ENCODE measurements around the gene ADSS1. TPM values are rescaled to one million over a fixed set of nuclear protein-coding genes. Genes with fewer than 3 reads are reported as not detected.

ADSS1 gene
- 17.1 TPM for total RNA-seq

DNA sequence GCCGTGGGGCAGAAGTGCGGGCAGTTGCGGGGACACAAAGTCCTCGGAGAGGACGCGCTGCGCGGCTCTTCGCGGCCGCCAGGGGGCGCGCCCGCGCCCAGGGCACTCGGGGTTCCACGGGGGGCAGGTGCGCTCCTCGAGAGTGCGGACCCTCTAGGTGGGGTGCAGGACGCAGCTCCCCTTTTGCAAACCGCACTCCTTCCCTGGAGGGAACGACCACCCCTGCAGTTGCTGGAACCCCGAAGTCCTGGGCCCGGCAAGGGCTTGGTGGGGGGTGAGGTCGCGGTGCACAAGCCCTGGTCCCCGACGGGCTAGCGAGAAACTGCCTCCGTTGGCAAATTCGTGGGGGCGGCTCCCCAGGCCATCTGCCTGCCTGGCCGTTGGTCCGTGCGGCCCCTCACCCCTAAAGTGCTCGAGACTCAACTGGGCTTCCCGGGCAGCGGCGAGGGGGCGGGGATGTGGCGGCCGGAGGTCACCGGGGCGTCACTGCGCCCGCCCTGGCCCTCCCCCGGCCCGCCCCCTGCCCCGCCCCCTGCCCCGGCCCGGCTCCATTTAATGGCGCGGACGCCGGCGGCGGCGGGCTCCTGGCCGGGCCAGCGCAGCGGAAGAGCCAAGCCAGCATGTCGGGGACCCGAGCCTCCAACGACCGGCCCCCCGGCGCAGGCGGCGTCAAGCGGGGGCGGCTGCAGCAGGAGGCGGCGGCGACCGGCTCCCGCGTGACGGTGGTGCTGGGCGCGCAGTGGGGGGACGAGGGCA lies at the start of gene ADSS1:
ADSS1 (plus strand) TSS at position 579 of the 756 bp plus-strand sequence; CDS start at position 621, 42 bp downstream.

DNA sequence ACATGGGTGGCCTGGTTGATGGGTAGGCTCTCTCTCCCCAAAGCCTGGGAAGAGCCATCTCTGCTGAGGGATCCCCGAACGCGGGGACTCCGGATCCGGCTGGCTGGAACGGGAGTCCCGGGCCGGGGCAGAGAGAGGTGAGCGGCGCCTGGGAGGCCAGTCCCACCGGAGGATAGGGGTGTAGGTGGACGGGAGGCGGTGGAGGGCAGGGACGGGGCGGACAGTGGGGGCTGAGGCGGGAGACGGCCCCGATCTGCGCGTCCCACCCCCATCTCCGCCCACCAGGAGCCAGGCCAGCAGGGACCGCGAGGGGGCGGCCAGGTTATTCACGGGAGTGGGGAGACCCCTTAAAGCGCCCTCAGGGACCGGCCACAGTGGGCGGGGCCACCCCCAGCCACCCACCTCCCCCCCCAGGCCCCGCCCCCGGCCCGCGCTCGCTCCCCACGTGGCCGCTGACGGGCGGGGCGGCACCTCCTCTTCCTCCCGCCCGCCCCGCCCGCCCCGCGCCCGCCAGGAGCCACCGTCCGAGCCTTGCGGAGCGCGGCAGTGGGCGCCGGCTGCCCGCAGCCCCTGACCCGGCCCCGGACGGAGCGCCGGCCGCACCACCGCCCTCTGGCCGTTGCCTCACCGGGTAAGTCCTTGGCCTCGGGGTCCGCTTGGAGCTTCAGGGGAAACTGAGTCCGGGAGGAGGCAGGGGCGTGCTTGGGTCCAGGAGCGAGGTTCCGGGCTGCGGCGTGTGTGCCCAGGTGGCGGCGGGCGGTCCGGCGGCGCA lies 34.7 kb upstream of the ADSS1 start, which contains the start of gene INF2:
INF2 (plus strand) TSS at position 510 of the 772 bp plus-strand sequence. CDS start 11,748 bp downstream, outside the sequence.

DNA sequence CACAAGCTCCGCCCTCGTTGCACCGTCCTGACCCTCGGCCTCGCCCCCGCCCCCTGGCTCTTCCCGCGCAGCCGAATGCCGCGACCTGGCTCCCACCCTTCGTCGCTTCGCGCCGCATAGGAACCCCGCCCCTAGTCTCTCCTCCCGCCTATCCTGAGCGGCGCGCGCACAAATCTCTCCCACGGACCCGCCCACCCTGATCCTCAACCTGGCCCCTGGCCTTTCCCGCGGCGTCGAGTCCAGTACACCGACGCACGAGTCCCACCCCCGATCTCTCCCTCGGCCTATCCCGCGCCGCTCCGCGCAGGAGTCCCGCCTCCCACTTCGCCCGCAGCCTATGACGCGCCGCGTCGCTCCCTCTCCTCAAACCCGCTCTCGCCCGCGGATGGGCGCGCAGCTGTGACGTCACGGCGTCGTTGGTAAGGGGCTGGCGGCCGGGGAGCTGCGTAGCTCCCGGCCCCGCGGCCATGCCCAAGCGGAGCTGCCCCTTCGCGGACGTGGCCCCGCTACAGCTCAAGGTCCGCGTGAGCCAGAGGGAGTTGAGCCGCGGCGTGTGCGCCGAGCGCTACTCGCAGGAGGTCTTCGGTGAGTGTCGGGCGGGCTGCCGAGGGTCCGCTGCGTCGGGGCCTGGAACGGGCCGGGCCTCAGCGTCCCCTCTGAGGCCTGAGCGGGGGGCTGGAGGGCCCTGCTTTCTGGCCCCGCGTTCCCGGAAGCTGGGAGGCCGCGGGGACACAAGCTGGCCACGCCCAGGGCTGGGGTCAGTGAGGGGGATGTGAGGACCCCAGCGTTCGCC lies 28.9 kb downstream of the ADSS1 start, which contains the start of gene SIVA1:
SIVA1 (plus strand) TSS at position 413 of the 793 bp plus-strand sequence; CDS start at position 468, 55 bp downstream.

DNA sequence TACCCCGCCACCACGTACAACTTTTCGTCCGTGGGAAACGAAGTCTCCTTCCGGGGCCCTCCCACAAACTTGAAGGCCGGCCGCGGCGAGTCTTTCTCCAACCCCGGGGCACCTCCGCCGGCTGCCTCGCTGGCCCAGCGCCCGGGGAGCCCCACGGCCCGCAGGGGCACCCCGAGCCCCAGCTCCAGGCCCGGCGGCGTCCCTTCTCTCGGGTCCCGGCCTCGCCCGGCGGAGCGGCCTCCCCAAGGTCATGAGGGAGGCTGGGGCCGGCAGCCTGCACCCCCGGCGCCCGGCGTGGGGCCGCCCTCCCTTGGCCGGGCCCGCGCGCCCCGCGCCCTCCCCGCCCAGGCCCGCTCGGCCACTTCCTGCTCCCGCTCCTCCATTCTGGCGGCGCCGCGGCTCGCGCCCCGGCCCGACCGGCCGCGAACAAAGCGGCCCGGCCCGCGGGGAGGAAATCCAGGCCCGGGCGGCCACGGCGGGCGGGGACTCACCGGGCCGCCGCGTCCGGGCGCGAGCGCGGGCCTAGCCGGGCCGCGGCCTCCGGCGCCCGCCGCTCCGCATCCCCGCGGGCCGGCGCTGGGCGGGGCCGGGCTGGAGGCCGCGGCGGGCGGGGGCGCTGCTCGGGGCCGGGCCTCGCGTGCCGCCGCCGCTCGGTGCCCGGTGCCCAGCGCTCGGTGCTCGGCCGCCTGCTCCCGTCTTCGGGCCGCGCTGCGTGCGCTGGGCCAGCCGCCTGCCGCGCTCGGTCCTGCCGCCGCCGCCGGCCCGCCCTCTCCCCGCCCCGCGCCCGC lies 71.2 kb downstream of the ADSS1 start, which contains the start of gene AKT1:
AKT1 (minus strand) TSS at position 756 of the 788 bp plus-strand sequence. CDS start 3,105 bp downstream, outside the sequence.

Other genes starting within 250 kb of the ADSS1 start
- gene C14orf180, start 144.5 kb upstream of the ADSS1 start, total RNA-seq, result 0.49 TPM
- gene TMEM179, start 119.5 kb upstream of the ADSS1 start, total RNA-seq, result 24.7 TPM
- gene INF2, start 34.6 kb upstream of the ADSS1 start, total RNA-seq, result 43.8 TPM
- 125 TPM for gene SIVA1, start 28.9 kb downstream of the ADSS1 start, total RNA-seq
- 122 TPM for gene AKT1, start 71.5 kb downstream of the ADSS1 start, total RNA-seq
- gene ZBTB42, start 76.9 kb downstream of the ADSS1 start, total RNA-seq, result 5.4 TPM
- 16.4 TPM for gene CEP170B, start 141.0 kb downstream of the ADSS1 start, total RNA-seq
- 3.1 TPM for gene PLD4, start 200.7 kb downstream of the ADSS1 start, total RNA-seq

All from camera-type eye (tissue), 1 donor.